NB4 (cell line): ENCODE results near the gene FAM107B.

Experiments
- MYC ChIP-seq: IDR thresholded peaks from 2 replicates; pipeline ENCODE4 v1.6.1; 2011; ENCODE audit warnings: low read depth, low read length
- POLR2A ChIP-seq: IDR thresholded peaks from 2 replicates; pipeline ENCODE4 v1.6.1; 2011; ENCODE audit warnings: mild to moderate bottlenecking; ENCODE audit not compliant: insufficient read length; ENCODE audit errors: extremely low read depth
- TF ChIP-seq, protein P1 (sequence below): IDR thresholded peaks from one replicate; pipeline ENCODE4 v1.5.1; 2012; ENCODE audit warnings: low read depth, low read length
- TF ChIP-seq, protein P2 (sequence below): IDR thresholded peaks from 2 replicates; pipeline ENCODE4 v1.6.1; 2011; ENCODE audit warnings: low read depth, low read length

DNA sequence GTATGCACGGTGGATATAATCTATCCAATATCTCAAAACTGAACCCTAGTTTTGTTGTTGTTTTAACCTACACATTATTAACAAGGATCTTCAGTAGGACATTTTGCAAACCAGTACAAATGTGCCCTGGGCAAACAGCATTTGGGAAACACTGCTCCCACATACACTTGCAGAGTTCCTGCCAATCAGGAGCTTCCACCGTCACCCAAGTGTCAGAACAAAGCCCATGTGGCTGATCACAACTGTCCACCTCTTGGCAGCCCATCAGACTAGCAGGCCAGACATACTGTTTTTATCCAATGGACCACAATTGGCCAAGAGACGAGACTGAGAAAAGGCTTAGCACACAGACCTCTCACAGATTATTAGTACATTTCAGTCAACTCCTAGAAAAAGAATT lies 200.4 kb downstream of the FAM107B start:
- TF ChIP-seq MYC (no peak), POLR2A (no peak)
- TF ChIP-seq, protein P1, sequence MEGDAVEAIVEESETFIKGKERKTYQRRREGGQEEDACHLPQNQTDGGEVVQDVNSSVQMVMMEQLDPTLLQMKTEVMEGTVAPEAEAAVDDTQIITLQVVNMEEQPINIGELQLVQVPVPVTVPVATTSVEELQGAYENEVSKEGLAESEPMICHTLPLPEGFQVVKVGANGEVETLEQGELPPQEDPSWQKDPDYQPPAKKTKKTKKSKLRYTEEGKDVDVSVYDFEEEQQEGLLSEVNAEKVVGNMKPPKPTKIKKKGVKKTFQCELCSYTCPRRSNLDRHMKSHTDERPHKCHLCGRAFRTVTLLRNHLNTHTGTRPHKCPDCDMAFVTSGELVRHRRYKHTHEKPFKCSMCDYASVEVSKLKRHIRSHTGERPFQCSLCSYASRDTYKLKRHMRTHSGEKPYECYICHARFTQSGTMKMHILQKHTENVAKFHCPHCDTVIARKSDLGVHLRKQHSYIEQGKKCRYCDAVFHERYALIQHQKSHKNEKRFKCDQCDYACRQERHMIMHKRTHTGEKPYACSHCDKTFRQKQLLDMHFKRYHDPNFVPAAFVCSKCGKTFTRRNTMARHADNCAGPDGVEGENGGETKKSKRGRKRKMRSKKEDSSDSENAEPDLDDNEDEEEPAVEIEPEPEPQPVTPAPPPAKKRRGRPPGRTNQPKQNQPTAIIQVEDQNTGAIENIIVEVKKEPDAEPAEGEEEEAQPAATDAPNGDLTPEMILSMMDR: no peak
- TF ChIP-seq, protein P2, sequence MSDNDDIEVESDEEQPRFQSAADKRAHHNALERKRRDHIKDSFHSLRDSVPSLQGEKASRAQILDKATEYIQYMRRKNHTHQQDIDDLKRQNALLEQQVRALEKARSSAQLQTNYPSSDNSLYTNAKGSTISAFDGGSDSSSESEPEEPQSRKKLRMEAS: no peak
